Measurements from ENCODE around the gene EIF4G2.
A peak's percentile ranks its signal among the peaks of the same experiment; 100 is the strongest.
"Not testable (repeated sequence)": the region's sequence is repeated elsewhere in the genome, so short reads cannot be mapped to it uniquely, and the experiment has no call there.

The EIF4G2 gene

DNA sequence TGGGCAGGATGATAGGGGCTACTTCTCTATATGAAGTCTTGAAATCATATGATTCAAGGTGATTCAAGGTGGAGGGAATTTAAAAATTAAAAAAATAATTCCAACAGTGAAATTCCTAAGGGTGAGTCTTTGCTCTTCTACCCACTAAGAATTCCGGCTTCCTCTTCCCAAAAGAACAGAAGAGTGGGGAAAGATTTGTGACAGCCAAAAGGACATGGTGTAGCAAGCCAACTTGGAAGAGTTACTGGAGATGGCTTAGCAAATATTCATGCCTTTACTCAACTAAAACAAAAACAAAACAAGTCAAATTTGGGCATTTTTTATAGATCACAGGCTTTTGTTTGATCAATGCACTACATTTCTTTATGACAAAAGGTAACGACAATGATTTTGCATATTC, 36.9 kb upstream of the EIF4G2 start:
- Histone ChIP-seq H3K4me2 (no peak overlapping the region), H3K27me3 (no peaks in the 10 kb centered on the region), H4K20me1 (no peaks in the 10 kb centered on the region), H3K36me3 (peaks cover 0 to 22% (median 13%) of the 10 kb centered on the region in 11 experiments; a peak in 12 of 22 replicates), H3K9me3 (replicated peaks in 1 of 11) (no peaks in the 10 kb centered on the region), H3K4me3 (no peak overlapping the region), H3K4me1 (peaks cover 4 to 12% (median 9%) of the 10 kb centered on the region in 10 experiments; a peak in 13 of 20 replicates), H3K9ac (no peak overlapping the region), H3K27ac (no peak overlapping the region)
- TF ChIP-seq Cebpa-rat (IDR thresholded peaks at IDR 0.05) = no peak

DNA sequence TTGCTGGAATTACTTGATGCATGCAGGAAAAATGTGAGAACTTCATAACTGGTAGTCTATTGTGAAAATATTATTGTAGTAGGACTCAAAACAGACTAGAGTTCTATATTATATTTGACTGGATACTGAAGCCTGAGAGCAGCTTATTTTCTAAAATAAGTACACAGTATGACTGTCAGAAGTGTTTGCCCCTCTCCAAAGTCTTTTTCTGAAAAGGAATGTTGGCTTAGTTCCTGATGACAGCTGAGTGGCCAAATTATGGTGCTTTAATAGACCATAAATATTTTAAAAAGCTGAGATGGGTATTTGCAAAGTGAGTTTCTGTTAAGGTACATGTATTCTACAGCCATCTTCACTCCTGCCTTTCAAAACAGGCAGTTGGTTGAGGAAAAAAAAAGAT, 36.1 kb upstream of the EIF4G2 start:
- H3K4me2 ChIP-seq = no peak overlapping the region
- H3K27ac ChIP-seq = no peak overlapping the region

DNA sequence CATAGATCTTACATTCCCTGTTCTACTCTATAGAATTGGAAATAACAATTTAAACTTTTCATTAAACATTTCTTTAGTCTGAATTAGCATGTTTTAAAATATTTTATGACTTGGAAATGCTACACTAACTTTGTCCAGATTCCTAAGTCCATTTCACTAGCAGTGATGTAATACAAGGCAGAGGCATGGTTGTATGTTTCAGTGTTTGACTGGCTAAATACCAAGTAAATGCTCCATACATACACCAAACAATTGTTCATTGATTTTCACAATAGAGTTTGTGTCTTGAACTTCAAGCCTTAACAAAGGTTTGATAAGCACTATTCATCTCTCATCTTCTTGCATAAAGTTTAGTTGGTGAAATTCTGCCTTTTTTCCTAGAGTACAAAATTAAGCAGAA, 35.6 kb upstream of the EIF4G2 start:
- TF ChIP-seq Cebpa-rat (IDR thresholded peaks at IDR 0.05) = no peak
- Histone ChIP-seq H3K9me3 (replicated peaks in 1 of 11) (no peaks in the 10 kb centered on the region), H3K27ac (no peak overlapping the region)

More for the DNA sequence above, 36.1 kb upstream of the EIF4G2 start:
- Histone ChIP-seq H3K9me3 (replicated peaks in 1 of 11) (no peaks in the 10 kb centered on the region), H3K9ac (no peak overlapping the region), H3K4me1 (peaks cover 4 to 13% (median 9%) of the 10 kb centered on the region in 10 experiments; a peak in 13 of 20 replicates), H4K20me1 (no peaks in the 10 kb centered on the region), H3K36me3 (peaks cover 0 to 18% (median 7%) of the 10 kb centered on the region in 11 experiments; a peak in 11 of 22 replicates), H3K4me3 (no peak overlapping the region), H3K27me3 (no peaks in the 10 kb centered on the region)
- TF ChIP-seq Cebpa-rat (IDR thresholded peaks at IDR 0.05) = no peak

DNA sequence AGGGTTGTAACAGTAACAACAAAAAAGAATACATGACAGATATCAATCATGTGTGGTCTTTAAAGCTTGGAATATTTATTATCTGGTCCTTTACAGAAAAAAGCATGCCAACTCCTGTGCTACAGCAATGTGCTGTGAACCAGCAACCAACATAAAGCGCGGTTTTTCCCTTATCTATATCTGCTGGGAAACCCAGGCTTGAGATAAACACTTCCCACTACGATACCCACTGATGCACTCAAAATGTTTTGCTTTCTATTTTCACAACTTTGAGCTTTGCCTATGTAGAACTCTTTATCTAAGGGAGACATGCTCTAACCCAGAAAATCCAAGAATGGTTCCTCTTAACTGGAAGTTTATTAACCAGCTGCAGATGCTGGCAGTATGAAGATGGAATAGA, 30.2 kb upstream of the EIF4G2 start:
- TF ChIP-seq Cebpa-rat (IDR thresholded peaks at IDR 0.05) = no peak
- no peaks in the 10 kb centered on the region for H3K27me3 ChIP-seq
- no peak overlapping the region for H3K9ac ChIP-seq
- no peak overlapping the region for H3K27ac ChIP-seq
- H3K4me3 ChIP-seq = no peak overlapping the region
- no peak overlapping the region for H3K4me2 ChIP-seq
- no peaks in the 10 kb centered on the region for H4K20me1 ChIP-seq
- peaks cover 4 to 13% (median 9%) of the 10 kb centered on the region in 10 experiments; a peak in 13 of 20 replicates for H3K4me1 ChIP-seq
- H3K36me3 ChIP-seq = no peaks in the 10 kb centered on the region
- H3K9me3 ChIP-seq (replicated peaks in 1 of 11) = no peaks in the 10 kb centered on the region

More for the DNA sequence above, 35.6 kb upstream of the EIF4G2 start:
- H3K4me1 ChIP-seq = peaks cover 4 to 13% (median 9%) of the 10 kb centered on the region in 10 experiments; a peak in 13 of 20 replicates
- peaks cover 0 to 14% (median 5%) of the 10 kb centered on the region in 11 experiments; a peak in 6 of 22 replicates for H3K36me3 ChIP-seq
- H3K4me2 ChIP-seq = no peak overlapping the region
- no peak overlapping the region for H3K4me3 ChIP-seq
- no peak overlapping the region for H3K9ac ChIP-seq
- no peaks in the 10 kb centered on the region for H4K20me1 ChIP-seq
- no peaks in the 10 kb centered on the region for H3K27me3 ChIP-seq

DNA sequence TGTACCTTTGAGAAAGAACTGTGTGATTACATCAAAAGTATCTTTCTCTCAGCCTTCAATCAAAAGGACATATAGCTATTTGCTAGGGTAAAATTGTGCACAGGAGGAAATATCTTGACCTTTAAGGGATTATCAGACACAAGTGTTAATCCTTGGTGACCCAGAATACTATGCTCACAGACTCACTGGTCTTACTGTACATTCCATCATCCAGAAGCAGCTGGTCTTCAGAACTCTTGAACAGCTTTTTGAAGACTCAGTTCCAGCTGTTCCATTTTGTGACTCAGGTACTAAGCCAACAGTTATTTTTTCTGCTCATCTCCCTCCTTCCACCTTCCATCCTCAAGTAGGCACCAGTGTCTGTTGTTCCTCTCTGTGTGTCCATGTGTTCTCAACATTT, 29.4 kb upstream of the EIF4G2 start:
- peaks cover 0 to 13% (median 9%) of the 10 kb centered on the region in 10 experiments; a peak in 13 of 20 replicates for H3K4me1 ChIP-seq
- H3K9me3 ChIP-seq (replicated peaks in 1 of 11) = no peaks in the 10 kb centered on the region
- H3K4me2 ChIP-seq = no peak overlapping the region
- no peaks in the 10 kb centered on the region for H3K27me3 ChIP-seq
- no peak for TF ChIP-seq Cebpa-rat (IDR thresholded peaks at IDR 0.05)
- H3K9ac ChIP-seq = no peak overlapping the region
- H3K36me3 ChIP-seq = no peaks in the 10 kb centered on the region
- H3K4me3 ChIP-seq = no peak overlapping the region
- H3K27ac ChIP-seq = no peak overlapping the region
- H4K20me1 ChIP-seq = no peaks in the 10 kb centered on the region

DNA sequence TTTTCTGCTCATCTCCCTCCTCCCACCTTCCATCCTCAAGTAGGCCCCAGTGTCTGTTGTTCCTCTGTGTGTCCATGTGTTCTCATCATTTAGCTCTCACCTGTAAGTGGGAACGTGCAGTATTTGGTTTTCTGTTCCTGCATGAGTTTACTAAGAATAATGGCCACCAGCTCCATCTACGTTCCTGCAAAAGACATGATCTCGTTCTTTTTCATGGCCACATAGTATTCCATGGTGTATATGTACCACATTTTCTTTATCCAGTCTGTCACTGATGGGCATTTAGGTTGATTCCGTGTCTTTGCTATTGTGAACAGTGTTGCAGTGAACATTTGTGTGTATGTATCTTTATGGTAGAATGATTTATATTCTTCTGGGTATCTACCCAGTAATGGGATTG, 28.2 kb upstream of the EIF4G2 start:
- H3K4me1 ChIP-seq = peaks cover 0 to 13% (median 9%) of the 10 kb centered on the region in 10 experiments; a peak in 13 of 20 replicates
- not testable (repeated sequence) for H3K4me2 ChIP-seq; H3K9ac ChIP-seq; H4K20me1 ChIP-seq; H3K27ac ChIP-seq; H3K27me3 ChIP-seq; H3K36me3 ChIP-seq; H3K4me3 ChIP-seq; H3K9me3 ChIP-seq (replicated peaks in 1 of 11)

DNA sequence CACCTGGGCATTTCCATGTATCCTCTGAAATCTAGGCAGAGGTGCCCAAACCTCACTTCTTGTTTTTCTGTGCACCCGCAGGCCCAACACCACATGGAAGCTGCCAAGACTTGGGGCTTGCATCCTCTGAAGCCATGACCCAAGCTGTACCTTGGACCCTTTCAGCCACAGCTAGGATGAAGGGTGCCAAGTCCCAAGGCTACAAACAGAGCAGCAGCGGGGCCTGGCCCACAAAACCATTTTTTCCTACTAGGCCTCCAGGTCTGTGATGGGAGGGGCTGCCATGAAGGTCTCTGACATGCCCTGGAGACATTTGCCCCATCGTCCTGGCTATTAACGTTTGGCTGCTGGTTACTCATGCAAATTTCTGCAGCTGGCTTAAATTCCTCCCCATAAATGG, 20.4 kb upstream of the EIF4G2 start:
- Histone ChIP-seq H3K4me2 (no peak overlapping the region), H4K20me1 (no peaks in the 10 kb centered on the region), H3K27ac (no peak overlapping the region), H3K4me3 (no peak overlapping the region), H3K9ac (no peak overlapping the region), H3K9me3 (replicated peaks in 1 of 11) (peaks cover 0 to 14% (median 7%) of the 10 kb centered on the region in 11 experiments; a peak in 7 of 22 replicates), H3K27me3 (no peaks in the 10 kb centered on the region), H3K4me1 (peaks cover 7 to 12% (median 10%) of the 10 kb centered on the region in 10 experiments; a peak in 17 of 20 replicates), H3K36me3 (peaks cover 0 to 3% (median 0%) of the 10 kb centered on the region in 11 experiments; a peak in 1 of 22 replicates)
- TF ChIP-seq Cebpa-rat (IDR thresholded peaks at IDR 0.05) = no peak

DNA sequence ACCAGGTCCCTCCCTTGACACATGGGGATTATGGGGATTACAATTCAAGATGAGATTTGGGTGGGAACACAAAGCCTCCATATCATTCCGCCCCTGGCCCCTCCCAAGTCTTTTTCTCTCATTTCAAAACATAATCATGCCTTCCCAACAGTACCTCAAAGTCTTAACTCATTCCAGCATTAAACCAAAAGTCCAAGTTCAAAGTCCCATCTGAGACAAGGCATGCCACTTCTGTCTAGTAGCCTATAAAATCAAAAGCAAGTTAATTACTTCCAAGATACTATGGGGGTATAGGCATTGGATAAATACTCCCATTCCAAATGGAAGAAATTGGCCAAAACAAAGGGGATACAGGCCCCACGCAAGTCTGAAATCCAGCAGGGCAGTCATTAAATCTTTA, 19.7 kb upstream of the EIF4G2 start:
- H3K27me3 ChIP-seq = no peaks in the 10 kb centered on the region
- H3K27ac ChIP-seq = no peak overlapping the region
- no peak for TF ChIP-seq Cebpa-rat (IDR thresholded peaks at IDR 0.05)
- no peak overlapping the region for H3K4me3 ChIP-seq
- H4K20me1 ChIP-seq = no peaks in the 10 kb centered on the region
- peaks cover 7 to 12% (median 10%) of the 10 kb centered on the region in 10 experiments; a peak in 17 of 20 replicates for H3K4me1 ChIP-seq
- H3K36me3 ChIP-seq = peaks cover 0 to 3% (median 0%) of the 10 kb centered on the region in 11 experiments; a peak in 1 of 22 replicates
- peaks cover 0 to 14% (median 7%) of the 10 kb centered on the region in 11 experiments; a peak in 7 of 22 replicates for H3K9me3 ChIP-seq (replicated peaks in 1 of 11)
- H3K9ac ChIP-seq = no peak overlapping the region
- H3K4me2 ChIP-seq = no peak overlapping the region

DNA sequence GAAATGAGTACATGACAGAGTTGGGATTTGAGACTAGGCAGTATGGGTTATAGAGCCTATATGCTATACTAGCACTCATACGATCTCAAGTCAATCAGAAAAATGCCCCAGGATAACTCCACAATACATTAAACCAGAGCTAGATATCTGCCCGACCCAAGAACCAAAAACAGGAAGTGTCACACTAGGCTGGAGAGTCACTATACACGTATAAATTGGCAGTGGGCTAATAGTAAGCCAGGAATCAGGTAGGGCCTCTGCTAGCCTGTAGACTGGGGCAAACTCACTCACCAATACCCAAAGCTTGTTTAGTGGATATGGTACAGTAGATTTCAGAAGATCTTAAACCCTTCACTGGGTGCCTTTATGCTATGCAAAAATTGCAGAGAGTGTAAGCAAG, 16.2 kb upstream of the EIF4G2 start:
- Histone ChIP-seq H4K20me1 (no peaks in the 10 kb centered on the region), H3K4me2 (peak overlapping the region; percentile 5 to 52 (median 39); a peak in 20 of 22 replicates), H3K9me3 (replicated peaks in 1 of 11) (peaks cover 0 to 14% (median 7%) of the 10 kb centered on the region in 11 experiments; a peak in 7 of 22 replicates), H3K4me3 (no peak overlapping the region), H3K9ac (no peak overlapping the region), H3K36me3 (peaks cover 0 to 8% (median 0%) of the 10 kb centered on the region in 11 experiments; a peak in 2 of 22 replicates), H3K27ac (no peak overlapping the region), H3K4me1 (peaks cover 7 to 12% (median 10%) of the 10 kb centered on the region in 10 experiments; a peak in 17 of 20 replicates), H3K27me3 (no peaks in the 10 kb centered on the region)
- TF ChIP-seq Cebpa-rat (IDR thresholded peaks at IDR 0.05) = no peak

DNA sequence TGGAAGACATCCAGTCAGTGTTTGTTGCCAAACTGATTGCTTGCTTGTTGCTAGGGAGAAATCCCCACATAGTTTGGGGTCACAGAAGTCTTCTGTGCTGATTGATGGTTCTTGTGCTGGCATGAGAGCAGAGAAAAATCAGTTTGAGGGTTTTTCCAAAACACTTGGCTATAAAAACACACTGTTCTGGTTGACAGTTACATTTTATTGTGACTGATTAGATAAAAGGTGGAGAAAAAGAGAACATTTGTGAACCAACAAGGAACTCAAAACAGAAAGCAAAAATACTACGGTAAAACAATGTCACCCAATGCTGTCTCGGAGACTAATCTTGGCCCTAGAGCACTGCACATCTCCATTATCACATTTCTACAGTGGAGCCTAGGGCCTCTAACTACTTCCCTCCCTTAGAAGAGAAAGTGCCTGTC, 14.4 kb upstream of the EIF4G2 start:
- H3K27ac ChIP-seq = no peak overlapping the region

DNA sequence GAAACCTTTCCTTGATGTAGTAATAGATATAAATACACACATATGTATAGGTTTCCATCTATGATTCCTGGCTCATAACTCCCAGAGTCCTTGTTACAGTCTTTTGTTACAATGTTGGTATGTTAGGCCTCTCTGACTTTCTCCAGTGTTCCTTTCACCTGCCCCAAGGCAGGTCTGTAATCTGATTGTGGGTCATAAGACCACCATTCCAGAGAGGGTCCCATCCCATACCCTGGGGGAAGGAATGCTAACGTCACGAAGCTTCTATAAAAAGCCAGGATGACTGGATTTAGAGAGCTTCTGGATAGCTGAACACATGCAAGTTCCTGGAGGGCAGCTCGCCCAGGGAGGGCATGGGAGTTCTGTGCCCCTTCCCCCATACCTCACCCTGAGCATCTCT, 13.8 kb upstream of the EIF4G2 start:
- H3K27me3 ChIP-seq; H3K9ac ChIP-seq; H3K36me3 ChIP-seq; H3K9me3 ChIP-seq (replicated peaks in 1 of 11); H3K4me2 ChIP-seq; H3K27ac ChIP-seq; H3K4me3 ChIP-seq; H4K20me1 ChIP-seq: not testable (repeated sequence)
- H3K4me1 ChIP-seq = peaks cover 7 to 12% (median 10%) of the 10 kb centered on the region in 10 experiments; a peak in 17 of 20 replicates

More for the DNA sequence above, 14.4 kb upstream of the EIF4G2 start:
- Histone ChIP-seq H3K36me3 (peaks cover 0 to 7% (median 0%) of the 10 kb centered on the region in 11 experiments; a peak in 1 of 22 replicates), H3K9ac (no peak overlapping the region), H4K20me1 (no peaks in the 10 kb centered on the region), H3K4me2 (no peak overlapping the region), H3K4me3 (no peak overlapping the region), H3K27me3 (no peaks in the 10 kb centered on the region), H3K9me3 (replicated peaks in 1 of 11) (no peaks in the 10 kb centered on the region), H3K4me1 (peaks cover 7 to 12% (median 10%) of the 10 kb centered on the region in 10 experiments; a peak in 17 of 20 replicates)
- no peak for TF ChIP-seq Cebpa-rat (IDR thresholded peaks at IDR 0.05)
